PC-9 (cell line): ENCODE results near the gene CDC40. TPM values are rescaled to one million over a fixed set of nuclear protein-coding genes. Genes with fewer than 3 reads are reported as not detected.

Source experiments
- BruUV-seq: library from RNA; stranded (reverse); fragments of 400-500 nt; replicated peaks from 2 replicates; lab custom pipeline; 2021; lab: Mats Ljungman, UMichigan
- CTCF ChIA-PET: fragments of 300-600 bp; sonication (Branson Sonifier 250); formaldehyde crosslinking; loops from one replicate; lab custom pipeline; 2022; ENCODE audit warnings: antibody characterized with exemption; lab: Charles Lee
- POLR2A ChIA-PET: fragments of 300-600 bp; sonication (Branson Sonifier 250); formaldehyde crosslinking; loops from one replicate; lab custom pipeline; 2022; ENCODE audit warnings: antibody characterized with exemption; ENCODE audit not compliant: unreplicated experiment; lab: Charles Lee
- DNase-seq, 2 experiments: peaks; one replicate each; pipeline versions ENCODE4 v3.0.0 to v3.0.0-alpha.2; 2015 to 2022; ENCODE audit warnings: mixed read lengths in 1 of 2
- H2AFZ ChIP-seq: fragments of 200-600 bp; sonication (generic); 2 replicates; pipeline ENCODE4 v1.8.1; 2017; ENCODE audit warnings: antibody characterized with exemption
- H3F3A ChIP-seq: fragments of 200-600 bp; sonication (generic); 2 replicates; pipeline ENCODE4 v1.8.1; 2017; ENCODE audit warnings: antibody characterized with exemption, mild to moderate bottlenecking, low read depth; ENCODE audit not compliant: insufficient read depth
- H3K27ac ChIP-seq: fragments of 200-600 bp; sonication (generic); 2 replicates; pipeline ENCODE4 v1.6.1; 2016; ENCODE audit warnings: mixed run types
- H3K27me3 ChIP-seq: fragments of 200-600 bp; sonication (generic); 2 replicates; pipeline ENCODE4 v1.6.1; 2016; ENCODE audit warnings: low read depth, mixed run types; ENCODE audit not compliant: insufficient read depth
- H3K36me3 ChIP-seq: fragments of 200-600 bp; sonication (generic); 2 replicates; pipeline ENCODE4 v1.6.1; 2016; ENCODE audit warnings: low read depth, mixed run types
- H3K4me1 ChIP-seq: fragments of 200-600 bp; sonication (generic); replicated peaks from 2 replicates; pipeline ENCODE4 v1.6.1; 2016; ENCODE audit warnings: mixed run types; ENCODE audit not compliant: insufficient read depth
- H3K4me2 ChIP-seq: fragments of 200-600 bp; sonication (generic); 2 replicates; pipeline ENCODE4 v1.6.1; 2017; ENCODE audit warnings: mixed run types
- H3K4me3 ChIP-seq: fragments of 200-600 bp; sonication (generic); 2 replicates; pipeline ENCODE4 v1.6.1; 2016; ENCODE audit warnings: mixed run types
- H3K79me2 ChIP-seq: fragments of 200-600 bp; sonication (generic); 2 replicates; pipeline ENCODE4 v1.6.1; 2017; ENCODE audit warnings: low read depth, mixed run types
- H3K9me2 ChIP-seq: fragments of 200-600 bp; sonication (generic); 2 replicates; pipeline ENCODE4 v1.8.1; 2017; ENCODE audit warnings: mild to moderate bottlenecking; ENCODE audit not compliant: insufficient read depth
- H3K9me3 ChIP-seq: fragments of 200-600 bp; sonication (generic); 2 replicates; pipeline ENCODE4 v1.8.1; 2016; ENCODE audit warnings: low read depth; ENCODE audit not compliant: insufficient read depth
- H4K20me1 ChIP-seq: fragments of 200-600 bp; sonication (generic); 2 replicates; pipeline ENCODE4 v1.8.1; 2017; ENCODE audit not compliant: insufficient read depth
- EZH2 ChIP-seq: fragments of 200-600 bp; sonication (generic); IDR thresholded peaks from 2 replicates; pipeline ENCODE4 v1.8.0; 2017; ENCODE audit warnings: antibody characterized with exemption, low read depth
- intact Hi-C: fragments of 100-400 bp; cut with micrococcal nuclease; formaldehyde crosslinking; loops from one replicate; pipeline ENCODE4 v1.10.0; 2022; ENCODE audit not compliant: unreplicated experiment
- total RNA-seq: library from RNA; stranded (reverse); gene quantifications from 2 replicates; pipeline ENCODE4 v1.2.3, GENCODE V29; 2021
- TF ChIP-seq, protein P1 (sequence below): fragments of 200-600 bp; sonication (generic); conservative IDR thresholded peaks from 2 replicates; pipeline ENCODE4 v1.6.1; 2017; ENCODE audit warnings: mixed run types, antibody characterized with exemption, mild to moderate bottlenecking, moderate library complexity

The CDC40 gene
- total RNA-seq, 1 experiment from 2014 or later, result 18.3 TPM

DNA sequence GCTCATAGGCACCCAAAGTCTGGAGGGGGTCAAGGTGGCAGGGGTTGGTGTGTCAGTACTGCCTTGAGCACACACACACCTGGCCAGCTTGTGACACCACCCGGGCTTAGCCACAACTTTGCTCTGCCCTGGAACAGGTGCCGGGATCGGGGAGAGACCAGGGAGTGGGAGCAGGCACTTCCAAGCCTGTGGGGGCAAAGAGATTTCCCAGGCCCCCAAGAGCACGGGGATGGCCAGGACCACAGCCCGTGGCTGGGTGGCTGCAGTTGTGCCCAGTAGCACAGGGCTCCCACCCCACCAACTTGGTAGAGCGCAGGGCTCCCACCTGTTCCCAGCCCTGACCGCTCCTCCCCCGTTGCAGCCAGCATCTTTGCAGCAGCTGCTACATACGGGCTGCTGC is 41.2 kb upstream of the CDC40 start:
- Histone ChIP-seq H3K4me3 (no peak overlapping the region), H3K79me2 (no peaks in the 10 kb centered on the region), H3K4me2 (no peak overlapping the region), H3K4me1 (no peaks in the 10 kb centered on the region), H3K9me2 (no peaks in the 10 kb centered on the region), H3K9me3 (no peaks in the 10 kb centered on the region), H4K20me1 (no peaks in the 10 kb centered on the region), H2AFZ (no peak overlapping the region), H3F3A (no peaks in the 10 kb centered on the region), H3K27me3 (no peaks in the 10 kb centered on the region), H3K36me3 (0 out of 2 replicates have a peak, but pooled peaks cover 7% of the 10 kb centered on the region), H3K27ac (no peak overlapping the region)
- ChIA-PET POLR2A (no interaction called here), CTCF (no interaction called here)
- intact Hi-C loops, result no loop called here
- no peak for DNase-seq
- TF ChIP-seq, protein P1, sequence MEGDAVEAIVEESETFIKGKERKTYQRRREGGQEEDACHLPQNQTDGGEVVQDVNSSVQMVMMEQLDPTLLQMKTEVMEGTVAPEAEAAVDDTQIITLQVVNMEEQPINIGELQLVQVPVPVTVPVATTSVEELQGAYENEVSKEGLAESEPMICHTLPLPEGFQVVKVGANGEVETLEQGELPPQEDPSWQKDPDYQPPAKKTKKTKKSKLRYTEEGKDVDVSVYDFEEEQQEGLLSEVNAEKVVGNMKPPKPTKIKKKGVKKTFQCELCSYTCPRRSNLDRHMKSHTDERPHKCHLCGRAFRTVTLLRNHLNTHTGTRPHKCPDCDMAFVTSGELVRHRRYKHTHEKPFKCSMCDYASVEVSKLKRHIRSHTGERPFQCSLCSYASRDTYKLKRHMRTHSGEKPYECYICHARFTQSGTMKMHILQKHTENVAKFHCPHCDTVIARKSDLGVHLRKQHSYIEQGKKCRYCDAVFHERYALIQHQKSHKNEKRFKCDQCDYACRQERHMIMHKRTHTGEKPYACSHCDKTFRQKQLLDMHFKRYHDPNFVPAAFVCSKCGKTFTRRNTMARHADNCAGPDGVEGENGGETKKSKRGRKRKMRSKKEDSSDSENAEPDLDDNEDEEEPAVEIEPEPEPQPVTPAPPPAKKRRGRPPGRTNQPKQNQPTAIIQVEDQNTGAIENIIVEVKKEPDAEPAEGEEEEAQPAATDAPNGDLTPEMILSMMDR, result no peak
- TF ChIP-seq EZH2, result no peak
- no TSS peak for BruUV-seq

DNA sequence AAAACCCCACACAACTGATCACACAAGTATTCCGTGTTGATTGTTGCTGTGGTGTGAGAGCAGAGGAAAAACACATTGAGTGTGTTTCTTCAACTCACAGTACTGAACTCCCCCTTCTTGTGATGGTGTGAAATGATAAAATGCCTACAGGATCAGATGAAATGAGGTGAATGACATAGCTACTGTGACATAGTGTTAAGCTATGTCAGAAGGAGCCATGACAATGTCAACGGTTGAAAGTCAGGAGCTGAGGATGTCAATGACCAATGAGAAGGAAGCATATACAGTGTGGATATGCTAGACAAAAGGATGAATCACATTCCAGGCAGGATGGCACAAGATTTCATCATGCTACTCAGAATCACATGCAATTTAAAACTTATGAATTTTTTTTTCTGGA is 39.6 kb upstream of the CDC40 start:
- ChIA-PET POLR2A (no interaction called here), CTCF (no interaction called here)
- Histone ChIP-seq H3K4me2 (no peak overlapping the region), H3K9me3 (no peaks in the 10 kb centered on the region), H3K9me2 (no peaks in the 10 kb centered on the region), H3F3A (no peaks in the 10 kb centered on the region), H3K79me2 (no peaks in the 10 kb centered on the region), H2AFZ (no peak overlapping the region), H3K4me1 (no peaks in the 10 kb centered on the region), H4K20me1 (no peaks in the 10 kb centered on the region), H3K27me3 (no peaks in the 10 kb centered on the region), H3K36me3 (0 out of 2 replicates have a peak, but pooled peaks cover 7% of the 10 kb centered on the region), H3K27ac (peak overlapping the region; percentile 47; the same call in 1 of the 2 replicates), H3K4me3 (no peak overlapping the region)
- peak in 1 of 2 experiments; percentile 39 for DNase-seq
- intact Hi-C loops, result no loop called here
- BruUV-seq, result no TSS peak
- TF ChIP-seq EZH2, result no peak
- TF ChIP-seq, protein P1, result no peak

DNA sequence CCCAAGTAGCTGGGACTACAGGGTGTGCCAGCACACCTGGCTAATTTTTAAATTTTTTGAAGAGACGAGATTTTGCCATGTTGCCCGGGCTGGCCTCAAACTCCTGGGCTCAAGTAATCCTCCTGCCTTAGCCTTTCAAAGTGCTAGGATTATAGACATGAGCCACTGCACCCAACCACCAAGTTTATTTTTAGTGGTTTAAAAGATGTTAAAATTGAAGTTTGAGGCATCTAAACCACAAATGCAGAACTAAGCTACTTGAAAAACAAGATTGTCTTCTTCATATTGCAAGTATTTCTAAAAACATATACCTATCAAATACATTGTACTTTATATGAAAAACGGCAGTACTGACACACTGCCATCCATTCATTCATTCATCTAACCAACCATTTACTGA is 32.4 kb upstream of the CDC40 start:
- H4K20me1 ChIP-seq, result no peaks in the 10 kb centered on the region
- intact Hi-C loops, result no loop called here
- no peak overlapping the region for H2AFZ ChIP-seq
- H3K27ac ChIP-seq, result no peak overlapping the region
- H3K4me1 ChIP-seq, result no peaks in the 10 kb centered on the region
- no peak for DNase-seq
- no peak overlapping the region for H3K4me3 ChIP-seq
- TF ChIP-seq, protein P1, result no peak
- no peaks in the 10 kb centered on the region for H3F3A ChIP-seq
- H3K79me2 ChIP-seq, result no peaks in the 10 kb centered on the region
- no peaks in the 10 kb centered on the region for H3K9me2 ChIP-seq
- POLR2A ChIA-PET, result interaction anchor here (0.6 kb wide), 1 partner anchor 41 kb away, joined by 4 read pairs; no protein-coding TSS in a partner anchor
- no peaks in the 10 kb centered on the region for H3K36me3 ChIP-seq
- H3K4me2 ChIP-seq, result no peak overlapping the region
- CTCF ChIA-PET, result no interaction called here
- no peaks in the 10 kb centered on the region for H3K27me3 ChIP-seq
- H3K9me3 ChIP-seq, result no peaks in the 10 kb centered on the region
- no TSS peak for BruUV-seq
